ENCODE results near the gene STIL.

GRCh38 chr1:47222476-47222875 lies 91.5 kb downstream of the STIL start:
- no peak for TF ChIP-seq CTCF (IDR thresholded peaks at IDR 0.05; ENCODE audit: low read length)
- TF ChIP-seq EZH2 (IDR thresholded peaks at IDR 0.05; ENCODE audit: borderline replicate concordance, low read length), result no peak

All from OCI-LY1 (cell line).